HG02678 (cell line): ENCODE results near the gene PPP1R9B.

Source experiments
- ATAC-seq: cut with Tn5 transposase; IDR thresholded peaks from one replicate; pipeline ENCODE4 v1.9.1; 2021; ENCODE audit warnings: mild to moderate bottlenecking, moderate library complexity; ENCODE audit not compliant: unreplicated experiment

PPP1R9B gene, protein sequence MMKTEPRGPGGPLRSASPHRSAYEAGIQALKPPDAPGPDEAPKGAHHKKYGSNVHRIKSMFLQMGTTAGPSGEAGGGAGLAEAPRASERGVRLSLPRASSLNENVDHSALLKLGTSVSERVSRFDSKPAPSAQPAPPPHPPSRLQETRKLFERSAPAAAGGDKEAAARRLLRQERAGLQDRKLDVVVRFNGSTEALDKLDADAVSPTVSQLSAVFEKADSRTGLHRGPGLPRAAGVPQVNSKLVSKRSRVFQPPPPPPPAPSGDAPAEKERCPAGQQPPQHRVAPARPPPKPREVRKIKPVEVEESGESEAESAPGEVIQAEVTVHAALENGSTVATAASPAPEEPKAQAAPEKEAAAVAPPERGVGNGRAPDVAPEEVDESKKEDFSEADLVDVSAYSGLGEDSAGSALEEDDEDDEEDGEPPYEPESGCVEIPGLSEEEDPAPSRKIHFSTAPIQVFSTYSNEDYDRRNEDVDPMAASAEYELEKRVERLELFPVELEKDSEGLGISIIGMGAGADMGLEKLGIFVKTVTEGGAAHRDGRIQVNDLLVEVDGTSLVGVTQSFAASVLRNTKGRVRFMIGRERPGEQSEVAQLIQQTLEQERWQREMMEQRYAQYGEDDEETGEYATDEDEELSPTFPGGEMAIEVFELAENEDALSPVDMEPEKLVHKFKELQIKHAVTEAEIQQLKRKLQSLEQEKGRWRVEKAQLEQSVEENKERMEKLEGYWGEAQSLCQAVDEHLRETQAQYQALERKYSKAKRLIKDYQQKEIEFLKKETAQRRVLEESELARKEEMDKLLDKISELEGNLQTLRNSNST

DNA sequence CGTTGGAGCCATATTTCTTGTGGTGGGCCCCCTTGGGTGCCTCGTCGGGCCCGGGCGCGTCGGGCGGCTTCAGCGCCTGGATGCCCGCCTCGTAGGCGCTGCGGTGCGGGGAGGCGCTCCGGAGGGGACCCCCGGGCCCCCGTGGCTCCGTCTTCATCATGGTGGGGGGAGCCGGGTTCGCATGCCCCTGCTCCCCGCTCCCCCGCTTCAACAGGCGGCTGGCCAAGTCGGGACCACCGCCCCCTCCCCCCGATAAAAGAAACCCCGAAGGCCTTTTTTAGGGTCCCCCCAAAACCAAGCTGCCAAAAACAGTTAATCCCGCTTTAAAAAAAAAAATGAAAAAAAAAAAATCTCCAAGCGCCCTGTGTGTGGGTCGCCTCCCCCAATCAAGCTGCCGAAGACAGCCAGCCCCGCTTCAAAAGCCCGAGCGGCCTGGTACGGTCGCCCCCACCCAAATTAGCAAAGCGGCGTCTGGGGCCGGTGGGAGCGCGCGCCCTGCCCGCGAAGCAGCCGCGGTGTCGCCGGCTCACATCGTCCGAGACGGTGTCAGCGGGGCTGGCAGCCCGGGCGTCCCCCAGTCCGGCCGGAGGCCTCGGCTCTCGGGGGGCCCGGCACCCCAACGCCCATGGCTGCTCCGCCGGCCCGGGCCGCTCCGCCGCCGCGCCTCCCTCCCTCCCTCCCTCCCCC, at the start of gene PPP1R9B:
Gene PPP1R9B, minus strand, starts transcription at position 324 of the 687 bp plus-strand sequence. Its CDS starts 164 bp downstream, at position 160.
- ATAC-seq, result no peak

- no peak for ATAC-seq
Measured at GRCh38 chr17:50199803-50200456, 49.5 kb upstream of the PPP1R9B start.

- no peak for ATAC-seq
Measured at GRCh38 chr17:50199211-50199802, 48.8 kb upstream of the PPP1R9B start.

- ATAC-seq, result no peak
Measured at GRCh38 chr17:50198026-50198669, 47.7 kb upstream of the PPP1R9B start.

DNA sequence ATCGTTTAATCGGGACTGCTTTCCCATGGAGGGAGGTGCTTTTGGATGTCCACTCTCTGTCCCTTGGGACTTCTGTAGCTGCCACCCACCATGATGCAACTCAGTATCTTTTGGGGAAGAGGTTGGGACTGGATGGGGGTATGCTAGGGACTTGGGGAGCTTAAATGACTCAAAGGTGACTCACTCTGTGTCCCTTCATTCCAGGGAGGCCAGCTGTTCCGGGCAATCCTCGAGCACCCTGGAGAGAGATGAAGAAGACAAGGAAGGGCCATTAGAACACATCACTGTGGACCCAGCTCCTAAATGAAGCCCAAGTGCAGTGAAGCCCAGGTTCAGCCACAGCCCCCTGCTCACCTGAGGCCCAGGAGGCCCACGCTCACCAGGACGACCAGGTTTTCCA, 46.3 kb upstream of the PPP1R9B start:
- no peak for ATAC-seq

- ATAC-seq, result no peak
Measured at GRCh38 chr17:50196036-50196435, 45.6 kb upstream of the PPP1R9B start.

GRCh38 chr17:50194934-50195865, 44.7 kb upstream of the PPP1R9B start:
- no peak for ATAC-seq

DNA sequence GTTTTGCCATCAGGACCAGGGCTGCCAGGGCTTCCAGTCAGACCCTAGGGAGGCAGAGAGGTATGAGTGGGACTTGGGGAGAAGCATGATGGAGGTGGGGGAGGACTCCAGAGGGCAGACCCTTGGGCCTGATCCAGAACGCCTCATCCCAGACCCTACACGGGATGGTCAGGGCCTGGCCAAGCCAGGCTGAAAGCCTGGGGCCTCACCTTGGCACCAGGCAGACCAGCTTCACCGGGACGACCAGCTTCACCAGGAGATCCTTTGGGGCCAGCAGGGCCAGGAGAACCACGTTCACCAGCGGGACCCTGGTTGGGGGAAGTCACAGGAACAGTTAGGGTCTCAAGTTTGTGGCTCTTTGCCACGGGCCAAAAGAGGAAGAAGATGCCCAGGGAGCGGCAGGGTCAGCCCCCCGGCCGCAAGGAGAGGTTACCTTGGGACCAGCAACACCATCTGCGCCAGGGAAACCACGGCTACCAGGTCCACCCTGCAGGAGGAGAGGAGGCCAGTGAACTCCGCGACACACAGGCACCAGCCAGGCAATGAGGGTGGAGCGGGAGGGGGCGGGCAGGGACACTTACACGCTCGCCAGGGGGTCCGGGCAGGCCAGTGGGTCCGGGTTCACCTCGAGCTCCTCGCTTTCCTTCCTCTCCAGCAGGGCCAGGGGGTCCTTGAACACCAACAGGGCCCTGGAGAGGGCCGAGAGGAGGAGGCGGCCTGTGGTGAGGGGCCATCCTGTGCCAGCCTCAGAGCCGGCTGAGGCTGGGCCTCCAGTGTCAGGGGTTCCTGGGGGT, 43.9 kb upstream of the PPP1R9B start:
- ATAC-seq, result no peak

DNA sequence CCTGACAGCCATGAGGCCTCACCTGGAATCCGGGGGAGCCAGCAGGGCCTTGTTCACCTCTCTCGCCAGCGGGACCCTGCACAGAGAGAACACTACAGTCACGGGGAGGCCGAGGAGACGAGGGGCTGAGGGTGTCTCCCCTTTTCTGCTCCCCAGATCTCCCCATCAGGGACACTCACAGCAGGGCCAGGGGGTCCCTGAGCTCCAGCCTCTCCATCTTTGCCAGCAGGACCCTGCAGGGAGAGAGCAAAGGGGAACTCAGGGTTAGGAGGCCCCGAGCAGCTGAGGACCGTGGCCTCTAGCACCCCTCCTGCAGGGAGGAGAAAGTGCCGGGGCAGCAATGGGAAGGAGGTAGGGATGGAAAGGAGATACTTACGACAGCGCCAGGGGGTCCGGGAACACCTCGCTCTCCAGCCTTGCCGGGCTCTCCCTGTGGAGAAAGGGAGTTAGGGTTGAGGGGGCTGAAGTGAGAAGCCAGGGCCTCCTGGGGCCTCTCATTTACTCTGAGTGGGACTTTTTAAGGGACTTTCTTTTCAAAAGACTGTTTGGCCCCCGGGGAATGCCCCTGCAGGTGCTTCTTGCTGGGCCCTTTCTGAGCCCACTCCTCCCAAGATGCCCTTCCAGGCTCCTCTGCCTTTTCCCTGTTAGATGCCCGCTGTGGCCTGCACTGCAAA, 42.3 kb upstream of the PPP1R9B start:
- no peak for ATAC-seq

- no peak for ATAC-seq
Measured at GRCh38 chr17:50192144-50192617, 41.7 kb upstream of the PPP1R9B start.

DNA sequence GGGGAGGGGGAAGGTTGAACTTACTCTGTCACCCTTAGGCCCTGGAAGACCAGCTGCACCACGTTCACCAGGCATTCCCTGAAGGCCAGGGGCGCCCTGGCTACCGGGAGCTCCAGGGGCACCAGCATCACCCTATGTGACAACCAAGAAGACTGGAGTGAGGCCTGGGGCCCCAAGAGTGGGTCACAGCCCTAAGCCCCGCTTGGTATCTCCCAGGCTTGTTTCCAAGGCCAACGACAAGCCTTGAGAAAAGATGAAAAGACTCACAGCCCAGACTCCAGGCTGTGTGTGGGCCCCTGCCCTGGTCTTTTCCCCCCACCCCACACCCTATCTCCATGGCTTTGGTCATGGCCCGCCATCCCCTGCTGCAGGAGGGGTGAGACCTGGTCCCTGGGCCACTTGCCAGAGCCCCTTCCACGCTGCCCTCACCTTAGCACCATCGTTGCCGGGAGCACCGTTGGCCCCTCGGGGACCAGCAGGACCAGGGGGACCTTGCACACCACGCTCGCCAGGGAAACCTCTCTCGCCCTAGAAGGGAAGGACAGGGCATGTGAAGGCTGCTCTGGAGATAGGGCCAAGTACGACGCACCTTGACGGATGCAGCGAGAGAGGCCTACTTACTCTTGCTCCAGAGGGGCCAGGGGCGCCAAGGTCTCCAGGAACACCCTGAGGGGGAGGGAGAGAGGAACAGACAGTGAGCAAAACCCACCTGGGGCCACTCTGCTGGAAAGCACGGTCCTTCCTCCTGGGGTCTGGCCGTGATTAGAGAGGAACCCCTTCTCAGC, 41.1 kb upstream of the PPP1R9B start:
- ATAC-seq, result no peak

GRCh38 chr17:50190603-50191358, 40.3 kb upstream of the PPP1R9B start:
- no peak for ATAC-seq

GRCh38 chr17:50190293-50190602, 39.8 kb upstream of the PPP1R9B start:
- no peak for ATAC-seq

GRCh38 chr17:50189550-50190292, 39.2 kb upstream of the PPP1R9B start:
- no peak for ATAC-seq

DNA sequence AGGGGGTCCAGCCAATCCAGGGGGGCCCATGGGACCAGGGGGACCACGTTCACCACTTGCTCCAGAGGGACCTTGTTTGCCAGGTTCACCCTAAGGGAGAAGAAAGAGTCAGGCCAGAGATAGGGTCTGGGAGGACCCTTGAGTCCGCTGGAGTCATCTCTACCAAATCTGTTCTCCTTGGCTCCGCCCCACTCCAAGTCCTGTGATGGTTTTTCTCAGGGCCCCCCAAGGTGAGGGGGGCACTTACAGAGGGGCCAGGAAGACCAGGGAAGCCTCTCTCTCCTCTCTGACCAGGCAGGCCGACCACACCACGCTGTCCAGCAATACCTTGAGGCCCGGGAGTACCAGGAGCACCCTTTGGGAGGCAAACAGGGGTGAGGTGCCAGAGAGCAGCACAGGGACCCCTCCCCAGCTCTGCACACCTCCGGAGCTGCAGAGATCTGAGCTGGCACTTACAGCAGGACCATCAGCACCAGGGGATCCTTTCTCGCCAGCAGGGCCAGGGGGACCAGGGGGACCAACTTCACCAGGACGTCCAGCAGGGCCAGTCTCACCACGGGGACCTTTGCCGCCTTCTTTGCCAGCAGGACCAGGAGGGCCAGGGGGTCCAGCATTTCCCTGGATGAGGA, 38.6 kb upstream of the PPP1R9B start:
- ATAC-seq, result no peak
